CD4-positive, alpha-beta T cell treated with Interleukin-10 for 1 hour (primary cell): ENCODE results near the gene MPST.
A peak's percentile ranks its signal among the peaks of the same experiment; 100 is the strongest.

Experiments used
- DNase-seq: peaks from one replicate; pipeline ENCODE4 v3.0.0-alpha.2; 2020

The MPST gene

GRCh38 chr22:37001826-37002225 lies 17.7 kb upstream of the MPST start:
- DNase-seq, result no peak

GRCh38 chr22:37002633-37003032 lies 16.9 kb upstream of the MPST start:
- DNase-seq, result no peak

- DNase-seq, result no peak
Observed at GRCh38 chr22:37007651-37008050, 11.9 kb upstream of the MPST start.

- DNase-seq, result no peak
Observed at GRCh38 chr22:37008365-37008764, 11.2 kb upstream of the MPST start.

GRCh38 chr22:37009490-37009889 lies 10.1 kb upstream of the MPST start:
- DNase-seq, result no peak

- DNase-seq, result no peak
Observed at GRCh38 chr22:37010174-37010573, 9.4 kb upstream of the MPST start.

GRCh38 chr22:37010976-37011375 lies 8.6 kb upstream of the MPST start:
- DNase-seq, result no peak

- no peak for DNase-seq
Observed at GRCh38 chr22:37011472-37011871, 8.1 kb upstream of the MPST start.

GRCh38 chr22:37012262-37012904 lies 7.2 kb upstream of the MPST start:
- no peak for DNase-seq

GRCh38 chr22:37012956-37013355 lies 6.6 kb upstream of the MPST start:
- DNase-seq, result no peak

GRCh38 chr22:37014415-37014806 lies 5.1 kb upstream of the MPST start:
- no peak for DNase-seq

- no peak for DNase-seq
Observed at GRCh38 chr22:37014835-37015586, 4.5 kb upstream of the MPST start.

GRCh38 chr22:37015587-37015878 lies 4.0 kb upstream of the MPST start:
- no peak for DNase-seq

- DNase-seq, result no peak
Observed at GRCh38 chr22:37016134-37016910, 3.2 kb upstream of the MPST start.

- DNase-seq, result no peak
Observed at GRCh38 chr22:37017356-37017755, 2.2 kb upstream of the MPST start.

GRCh38 chr22:37018086-37018814 lies 1.3 kb upstream of the MPST start:
- DNase-seq, result no peak

GRCh38 chr22:37018815-37019308 lies 680 bp upstream of the MPST start:
- DNase-seq, result no peak

GRCh38 chr22:37020192-37020479 lies 594 bp downstream of the MPST start:
- peak; percentile 2 for DNase-seq

- no peak for DNase-seq
Observed at GRCh38 chr22:37021041-37021440, 1.5 kb downstream of the MPST start.

- DNase-seq, result peak; percentile 63
Observed at GRCh38 chr22:37021710-37022482, 2.4 kb downstream of the MPST start.

- no peak for DNase-seq
Observed at GRCh38 chr22:37022483-37023337, 3.2 kb downstream of the MPST start.
